Muscle of arm (tissue), 12 donors: ENCODE data around the gene TP53BP2. TPM values are rescaled to one million over a fixed set of nuclear protein-coding genes. Genes with fewer than 3 reads are reported as not detected.
A peak's percentile ranks its signal among the peaks of the same experiment; 100 is the strongest.

Experiments used
- DNase-seq: peaks from one replicate; pipeline ENCODE4 v3.0.0-alpha.2; 2013
- polyA plus RNA-seq, 12 donors: library from polyadenylated mRNA; unstranded; fragments of 120-200 nt; gene quantifications; one replicate each; pipeline ENCODE4 v1.2.1, GENCODE V29; 2013; ENCODE audit not compliant: insufficient read length in 12 of 12

The TP53BP2 gene
- polyA plus RNA-seq, 12 donors, result 21.9 to 58.4 (median 34.2) TPM; not detected in 1

DNA sequence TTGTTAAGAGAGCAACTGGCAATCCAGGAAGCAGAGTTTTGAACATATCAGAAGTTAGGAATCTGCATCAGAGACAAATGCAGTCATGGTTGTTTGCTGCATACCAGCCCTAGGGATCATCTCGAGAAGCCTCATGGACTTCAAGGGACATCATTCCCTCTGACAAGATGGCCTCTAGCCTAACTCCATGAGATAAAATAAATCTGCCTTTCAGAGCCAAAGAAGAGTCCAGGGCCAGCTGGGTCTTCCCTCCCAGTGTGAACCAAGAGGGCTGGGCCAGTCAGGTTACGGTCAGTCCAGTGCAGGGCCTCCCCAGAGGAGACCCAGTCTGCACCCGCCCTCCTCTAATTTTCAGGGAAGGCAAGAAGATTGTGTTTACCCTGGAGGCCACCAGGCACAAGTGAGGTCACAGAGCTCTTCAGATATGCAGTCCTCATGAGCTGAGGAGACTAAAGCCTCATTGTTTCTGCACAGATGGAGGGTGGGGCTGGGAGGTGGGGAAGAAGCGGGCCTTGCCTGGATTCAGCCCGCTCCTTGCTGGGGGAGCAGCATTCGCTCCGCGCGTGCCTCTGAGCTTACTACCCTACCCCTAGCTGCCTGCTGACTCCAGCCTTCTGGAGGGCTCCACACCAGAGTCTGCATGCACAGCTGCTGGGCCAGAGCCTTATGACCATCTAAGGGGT, 80.6 kb downstream of the TP53BP2 start:
- DNase-seq, result peak; percentile 42

DNA sequence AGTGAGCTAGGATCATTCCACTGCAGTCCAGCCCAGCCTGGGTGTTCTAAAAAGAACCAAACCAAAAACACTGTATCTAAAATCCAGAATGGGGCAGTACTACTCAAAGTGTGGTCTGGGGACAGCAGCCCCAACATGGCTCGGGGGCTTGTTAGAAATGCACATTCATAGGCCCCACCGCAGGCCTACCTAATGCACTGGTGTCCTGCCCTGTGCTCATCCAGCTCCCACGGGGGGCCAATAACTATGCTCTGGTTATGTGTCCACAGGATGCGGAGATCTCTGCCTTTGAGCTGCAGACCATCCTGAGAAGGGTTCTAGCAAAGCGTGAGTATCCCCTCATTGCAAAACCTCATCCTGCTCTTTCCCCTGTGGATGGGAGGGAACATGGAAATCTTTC, 81.9 kb downstream of the TP53BP2 start:
- DNase-seq, result no peak

DNA sequence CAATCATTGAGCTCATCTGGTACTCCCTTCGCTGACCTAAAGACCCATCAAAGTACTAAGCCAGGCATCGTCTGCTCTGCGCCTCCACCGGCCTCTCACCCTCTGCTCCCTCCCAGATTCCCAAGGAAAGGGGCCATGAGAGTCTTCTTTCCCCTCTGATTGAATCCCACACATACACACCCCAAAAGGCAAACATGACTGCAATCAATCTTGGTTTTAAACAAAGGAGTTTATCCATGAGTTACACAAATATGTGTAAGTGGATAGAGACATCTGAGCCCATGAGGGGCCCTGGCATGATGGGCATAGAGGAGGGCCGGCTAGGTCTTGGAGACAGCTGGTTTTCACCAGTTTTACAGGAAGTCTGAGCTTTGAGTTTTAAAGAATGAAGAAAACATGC, 82.5 kb downstream of the TP53BP2 start:
- no peak for DNase-seq

GRCh38 chr1:223761411-223761810, 84.3 kb downstream of the TP53BP2 start:
- DNase-seq, result no peak

DNA sequence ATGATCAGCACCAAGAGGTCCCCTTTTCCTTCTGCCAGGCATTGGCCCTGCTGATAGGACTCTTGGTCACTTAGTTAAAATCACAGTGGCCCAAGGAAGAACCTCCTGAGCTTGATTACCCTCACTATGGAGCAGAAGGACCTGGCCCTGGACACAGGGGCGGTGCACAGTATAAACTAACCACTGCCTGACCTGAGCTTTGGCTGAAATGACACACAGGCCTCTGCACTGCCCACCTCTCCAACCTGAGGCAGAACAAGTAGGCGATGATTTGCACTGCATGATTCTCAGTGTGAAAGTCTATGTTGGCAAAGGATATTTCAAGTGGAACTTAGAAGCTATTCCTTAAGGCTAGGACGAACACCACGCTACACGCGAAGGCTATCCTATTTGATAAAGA, 84.9 kb downstream of the TP53BP2 start:
- DNase-seq, result no peak

DNA sequence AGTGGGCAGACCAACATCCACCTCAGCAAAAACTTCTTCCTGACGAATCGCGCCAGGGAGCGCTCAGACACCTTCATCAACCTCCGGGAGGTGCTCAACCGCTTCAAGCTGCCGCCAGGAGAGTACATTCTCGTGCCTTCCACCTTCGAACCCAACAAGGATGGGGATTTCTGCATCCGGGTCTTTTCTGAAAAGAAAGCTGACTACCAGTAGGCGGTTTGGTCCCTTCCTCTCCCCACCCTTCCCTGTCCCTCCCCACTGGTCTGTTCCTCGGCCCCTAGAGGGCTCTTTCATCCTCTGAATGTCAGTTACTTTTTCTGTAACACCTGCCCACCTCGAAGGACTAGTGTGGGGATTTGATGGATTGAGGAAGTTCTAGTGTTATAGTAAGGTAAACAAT, 86.5 kb downstream of the TP53BP2 start:
- DNase-seq, result no peak

- no peak for DNase-seq
These were observed 87.0 kb downstream of the TP53BP2 start for GRCh38 chr1:223758734-223759133.

DNA sequence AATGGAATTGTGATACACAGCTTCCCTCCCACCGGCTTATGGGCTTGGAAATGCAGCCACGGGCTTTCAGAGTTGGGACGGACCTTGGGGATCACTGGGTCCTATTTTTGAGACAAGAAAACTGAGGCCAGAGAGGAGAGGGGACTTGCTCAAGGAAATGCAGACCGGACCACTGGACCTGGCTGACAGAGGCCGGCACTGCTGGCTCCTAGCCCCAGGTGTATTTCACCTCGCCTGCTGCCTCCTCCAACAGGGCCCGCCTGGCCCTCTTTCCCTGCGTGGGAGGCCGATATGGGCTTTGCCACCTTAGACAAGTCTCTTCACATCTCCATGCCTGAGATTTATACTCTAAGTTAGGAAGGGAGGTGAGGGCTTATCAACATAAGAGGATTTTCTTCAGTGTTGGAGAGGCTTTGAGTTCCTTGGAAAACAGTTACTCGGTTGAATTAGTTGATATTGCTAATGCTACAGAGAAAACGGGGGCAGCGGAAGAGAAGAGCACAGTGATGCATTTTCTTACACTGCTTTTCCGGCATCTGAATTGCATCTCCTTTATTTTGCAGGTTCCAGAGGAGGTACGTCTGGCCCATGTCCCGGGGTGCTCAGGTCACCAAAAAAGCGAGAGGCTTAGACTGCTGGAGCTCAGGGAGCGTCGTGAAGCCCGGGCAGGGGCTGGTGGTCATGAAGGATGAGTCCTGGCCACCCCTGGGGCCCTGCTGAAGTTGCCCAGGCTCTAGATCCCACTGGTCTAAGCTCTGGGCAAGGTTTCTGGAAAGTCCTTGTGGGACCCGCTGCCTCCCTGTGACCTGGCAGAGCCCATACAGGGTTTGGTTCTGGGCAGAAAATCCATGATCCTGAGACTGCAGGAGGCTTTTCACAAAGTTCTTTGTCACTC, 88.7 kb downstream of the TP53BP2 start:
- no peak for DNase-seq

DNA sequence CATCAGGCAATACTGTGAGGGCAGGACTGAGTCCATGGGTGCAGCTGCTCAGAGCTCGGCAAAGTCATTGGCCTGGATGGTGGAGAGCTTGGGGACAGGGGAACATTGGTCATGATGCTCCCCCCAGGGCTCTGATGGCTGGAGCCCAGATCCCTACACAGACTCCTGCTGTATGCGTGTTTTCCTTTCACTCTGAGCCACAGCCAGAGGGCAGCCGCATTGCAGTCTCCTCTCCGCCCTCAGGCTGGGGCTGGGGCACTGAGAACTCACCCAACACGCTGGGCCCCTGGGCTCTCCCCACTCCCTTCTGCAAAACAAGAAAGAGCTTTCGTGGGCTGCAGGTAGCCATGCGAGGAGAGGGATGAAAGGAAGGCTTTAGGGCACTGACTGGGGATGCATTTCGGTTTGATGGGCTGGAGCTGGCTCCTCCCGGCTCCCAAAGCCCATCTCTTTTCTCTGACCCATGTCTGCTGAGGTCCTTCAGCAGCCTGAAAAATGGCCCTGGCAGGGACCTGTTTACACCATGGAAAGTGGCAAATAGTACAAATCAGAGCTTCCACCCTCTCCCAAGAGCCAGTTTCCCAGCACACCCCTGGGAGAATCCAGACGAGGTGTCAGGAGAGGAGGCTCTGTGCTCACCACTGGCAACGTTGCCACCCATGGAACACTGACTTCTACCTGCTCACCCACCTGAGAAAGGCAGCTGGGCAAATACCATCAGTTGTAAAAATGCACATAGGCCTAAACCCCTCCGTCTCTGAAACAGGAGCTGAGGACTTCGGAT, 89.6 kb downstream of the TP53BP2 start:
- DNase-seq, result no peak

- no peak for DNase-seq
These were observed 90.3 kb downstream of the TP53BP2 start for GRCh38 chr1:223755432-223755792.

- no peak for DNase-seq
These were observed 90.9 kb downstream of the TP53BP2 start for GRCh38 chr1:223754681-223755431.

GRCh38 chr1:223752721-223753515, 92.8 kb downstream of the TP53BP2 start:
- no peak for DNase-seq

DNA sequence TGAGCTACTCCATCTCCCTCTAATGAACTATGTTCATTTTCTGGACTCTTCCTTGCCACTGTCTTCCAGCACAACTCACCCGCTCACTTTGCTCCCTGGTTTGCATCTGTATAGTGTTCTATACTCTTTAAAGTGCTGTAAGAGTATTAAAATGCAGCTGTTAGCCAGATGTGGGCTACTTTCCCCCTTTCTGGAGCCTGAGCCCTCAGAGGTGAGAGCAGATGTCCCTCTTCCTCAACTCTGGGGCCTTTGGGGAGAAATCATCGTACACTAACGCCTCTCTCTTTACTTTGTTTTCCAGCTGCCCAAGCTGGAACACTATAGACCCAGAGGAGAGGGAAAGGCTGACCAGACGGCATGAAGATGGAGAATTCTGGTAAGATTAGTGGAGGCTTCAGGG, 94.1 kb downstream of the TP53BP2 start:
- no peak for DNase-seq

DNA sequence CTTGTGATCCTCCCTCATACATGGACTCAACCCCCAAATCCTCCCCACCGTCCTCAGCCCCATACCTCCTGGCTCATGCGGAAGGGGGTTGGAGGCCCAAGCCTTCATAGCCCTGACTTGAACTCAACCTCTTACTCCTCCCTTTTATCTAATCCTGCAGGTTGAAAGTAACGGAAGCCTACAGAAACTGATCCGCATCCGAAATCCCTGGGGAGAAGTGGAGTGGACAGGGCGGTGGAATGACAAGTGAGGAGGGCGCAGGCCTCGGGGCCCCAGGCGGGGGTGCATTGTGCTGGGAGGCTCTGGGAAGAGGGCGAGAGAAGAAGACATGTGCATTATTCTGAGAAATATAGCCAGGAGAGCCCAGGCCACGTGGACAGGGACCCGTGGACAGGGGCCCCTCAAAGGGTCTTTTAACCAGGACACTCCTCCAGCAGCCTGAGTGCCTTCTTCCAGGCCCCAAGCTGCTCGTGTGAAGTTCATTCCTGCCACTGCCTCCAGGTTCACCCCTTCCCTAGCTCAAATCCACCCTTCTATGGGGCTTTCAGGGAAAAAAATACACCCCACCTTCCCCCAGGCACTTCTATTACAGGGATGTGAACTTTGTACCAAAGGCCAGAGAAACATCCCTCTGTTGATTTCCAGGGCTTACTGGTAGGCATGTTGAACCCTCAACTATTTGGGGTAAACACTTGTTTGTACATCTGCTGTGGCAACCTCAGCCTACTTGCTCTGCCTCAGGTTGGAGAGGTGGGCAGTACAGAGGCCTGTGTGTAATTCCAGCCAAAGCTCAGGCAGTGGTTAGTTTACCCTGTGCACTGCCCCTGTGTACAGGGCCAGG, 94.8 kb downstream of the TP53BP2 start:
- no peak for DNase-seq

- peak; percentile 76 for DNase-seq
These were observed 96.7 kb downstream of the TP53BP2 start for GRCh38 chr1:223748773-223749733.

DNA sequence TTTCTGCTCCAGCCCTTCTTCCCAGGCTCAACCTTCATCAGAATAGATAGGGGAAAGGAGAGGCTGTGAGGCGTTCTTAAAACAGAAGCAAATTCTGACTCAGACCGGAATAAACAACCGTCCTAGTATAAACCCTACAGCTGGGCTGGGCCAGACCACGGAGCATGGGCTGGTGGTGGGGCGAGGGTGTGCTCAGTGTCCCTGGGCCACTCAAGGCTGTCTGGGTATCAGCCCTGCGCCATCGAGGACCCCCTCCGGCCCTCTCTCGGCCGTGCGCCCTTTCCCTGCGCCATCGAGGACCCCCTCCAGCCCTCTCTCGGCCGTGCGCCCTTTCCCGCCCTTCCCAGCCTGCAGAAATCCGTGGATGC, 97.4 kb downstream of the TP53BP2 start:
- DNase-seq, result no peak

GRCh38 chr1:223747838-223748335, 97.9 kb downstream of the TP53BP2 start:
- no peak for DNase-seq

- DNase-seq, result no peak
These were observed 100.0 kb downstream of the TP53BP2 start for GRCh38 chr1:223745731-223746130.
